ENCODE measurements around the gene TBCE. TPM values are rescaled to one million over a fixed set of nuclear protein-coding genes. Genes with fewer than 3 reads are reported as not detected.

TBCE gene
- total RNA-seq, 1 donor = 22.8 TPM

DNA sequence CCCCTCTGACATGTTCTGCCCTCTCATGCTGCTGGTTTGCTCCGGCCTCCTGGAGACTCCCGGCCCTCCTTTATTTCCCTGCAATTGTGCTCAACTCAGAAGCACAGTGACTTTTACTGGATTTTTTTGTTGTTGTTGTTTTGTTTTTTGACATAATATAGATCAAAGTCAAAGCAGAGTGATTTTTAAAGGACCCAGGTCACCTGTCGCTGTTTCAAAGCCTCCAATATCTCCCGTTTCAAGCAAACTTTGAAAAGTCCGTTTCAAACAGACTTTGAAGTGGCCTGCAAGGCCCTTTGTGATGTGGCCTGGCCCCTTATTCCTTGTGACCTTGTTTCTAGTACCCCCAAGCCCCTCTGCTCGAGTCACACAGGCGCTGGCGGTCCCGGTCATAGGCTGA is 58.1 kb downstream of the TBCE start:
- TF ChIP-seq, protein P1, sequence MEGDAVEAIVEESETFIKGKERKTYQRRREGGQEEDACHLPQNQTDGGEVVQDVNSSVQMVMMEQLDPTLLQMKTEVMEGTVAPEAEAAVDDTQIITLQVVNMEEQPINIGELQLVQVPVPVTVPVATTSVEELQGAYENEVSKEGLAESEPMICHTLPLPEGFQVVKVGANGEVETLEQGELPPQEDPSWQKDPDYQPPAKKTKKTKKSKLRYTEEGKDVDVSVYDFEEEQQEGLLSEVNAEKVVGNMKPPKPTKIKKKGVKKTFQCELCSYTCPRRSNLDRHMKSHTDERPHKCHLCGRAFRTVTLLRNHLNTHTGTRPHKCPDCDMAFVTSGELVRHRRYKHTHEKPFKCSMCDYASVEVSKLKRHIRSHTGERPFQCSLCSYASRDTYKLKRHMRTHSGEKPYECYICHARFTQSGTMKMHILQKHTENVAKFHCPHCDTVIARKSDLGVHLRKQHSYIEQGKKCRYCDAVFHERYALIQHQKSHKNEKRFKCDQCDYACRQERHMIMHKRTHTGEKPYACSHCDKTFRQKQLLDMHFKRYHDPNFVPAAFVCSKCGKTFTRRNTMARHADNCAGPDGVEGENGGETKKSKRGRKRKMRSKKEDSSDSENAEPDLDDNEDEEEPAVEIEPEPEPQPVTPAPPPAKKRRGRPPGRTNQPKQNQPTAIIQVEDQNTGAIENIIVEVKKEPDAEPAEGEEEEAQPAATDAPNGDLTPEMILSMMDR (IDR thresholded peaks at IDR 0.05; ENCODE audit: extremely low read depth, low read depth, low read length) = no peak
- Histone ChIP-seq H3K9me3 (ENCODE audit: low read depth, low read length) (no peaks in the 10 kb centered on the region), H3K36me3 (ENCODE audit: insufficient read depth, low read length) (no peaks in the 10 kb centered on the region), H3K27me3 (ENCODE audit: insufficient read depth, low read length) (no peaks in the 10 kb centered on the region), H3K27ac (ENCODE audit: low read depth, low read length) (no peak overlapping the region), H2AFZ (ENCODE audit: low read length) (no peak overlapping the region), H3K4me1 (ENCODE audit: insufficient read depth, low read length) (no peaks in the 10 kb centered on the region), H3K4me3 (ENCODE audit: insufficient read depth, low read length) (no peak overlapping the region), H4K20me1 (ENCODE audit: insufficient read depth, low read length) (peaks cover 5% of the 10 kb centered on the region), H3K4me2 (ENCODE audit: insufficient read depth, low read length) (no peak overlapping the region), H3K79me2 (ENCODE audit: insufficient read depth, low read length) (peaks cover 39% of the 10 kb centered on the region)
- DNase-seq (ENCODE audit: insufficient read length, low spot score, missing footprints) = no peak

DNA sequence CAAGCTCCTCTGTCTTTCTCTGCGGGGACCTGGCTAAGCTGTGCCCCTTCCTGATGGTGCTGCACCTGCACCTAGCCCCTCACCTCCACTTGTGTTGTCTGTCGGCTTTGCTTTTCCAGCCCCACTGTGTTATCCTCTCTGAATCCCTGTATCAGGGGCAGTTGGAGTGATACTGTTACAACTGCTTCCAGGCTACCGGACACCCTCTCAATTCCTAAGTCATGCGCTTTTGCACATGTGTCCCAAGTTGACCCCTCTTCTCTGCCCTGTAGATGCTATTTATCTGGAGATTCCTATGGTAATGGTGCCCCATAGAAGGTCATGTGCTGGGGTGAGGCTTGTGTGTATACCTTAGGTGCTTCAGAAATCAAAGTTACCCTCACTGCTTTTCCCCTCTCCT is 58.9 kb downstream of the TBCE start:
- no peaks in the 10 kb centered on the region for H3K9me3 ChIP-seq (ENCODE audit: low read depth, low read length)
- peaks cover 5% of the 10 kb centered on the region for H4K20me1 ChIP-seq (ENCODE audit: insufficient read depth, low read length)
- peaks cover 34% of the 10 kb centered on the region for H3K79me2 ChIP-seq (ENCODE audit: insufficient read depth, low read length)
- TF ChIP-seq, protein P1 (IDR thresholded peaks at IDR 0.05; ENCODE audit: extremely low read depth, low read depth, low read length) = no peak
- no peak overlapping the region for H2AFZ ChIP-seq (ENCODE audit: low read length)
- H3K36me3 ChIP-seq (ENCODE audit: insufficient read depth, low read length) = no peaks in the 10 kb centered on the region
- H3K4me1 ChIP-seq (ENCODE audit: insufficient read depth, low read length) = no peaks in the 10 kb centered on the region
- no peak for DNase-seq (ENCODE audit: insufficient read length, low spot score, missing footprints)
- no peak overlapping the region for H3K4me3 ChIP-seq (ENCODE audit: insufficient read depth, low read length)
- H3K27me3 ChIP-seq (ENCODE audit: insufficient read depth, low read length) = no peaks in the 10 kb centered on the region
- H3K4me2 ChIP-seq (ENCODE audit: insufficient read depth, low read length) = no peak overlapping the region
- no peak overlapping the region for H3K27ac ChIP-seq (ENCODE audit: low read depth, low read length)

DNA sequence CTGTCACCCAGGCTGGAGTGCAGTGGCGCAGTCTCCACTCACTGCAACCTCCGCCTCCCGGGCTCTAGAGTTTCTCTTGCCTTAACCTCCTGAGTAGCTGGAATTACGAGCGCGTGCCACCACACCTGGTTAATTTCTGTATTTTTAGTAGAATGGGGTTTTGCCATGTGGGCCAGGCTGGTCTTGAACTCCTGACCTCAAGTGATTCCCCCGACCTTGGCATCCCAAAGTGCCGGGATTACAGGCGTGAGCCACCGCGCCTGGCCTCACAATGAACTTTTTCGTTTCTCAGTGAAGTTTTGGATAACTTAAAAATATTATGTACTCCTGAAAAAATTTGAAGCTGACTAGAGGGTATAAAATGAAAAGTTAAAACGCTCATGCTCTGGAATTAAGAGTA is 59.5 kb downstream of the TBCE start:
- H4K20me1 ChIP-seq (ENCODE audit: insufficient read depth, low read length) = peaks cover 5% of the 10 kb centered on the region
- no peaks in the 10 kb centered on the region for H3K27me3 ChIP-seq (ENCODE audit: insufficient read depth, low read length)
- TF ChIP-seq, protein P1 (IDR thresholded peaks at IDR 0.05; ENCODE audit: extremely low read depth, low read depth, low read length) = no peak
- no peaks in the 10 kb centered on the region for H3K9me3 ChIP-seq (ENCODE audit: low read depth, low read length)
- H3K36me3 ChIP-seq (ENCODE audit: insufficient read depth, low read length) = no peaks in the 10 kb centered on the region
- H3K4me3 ChIP-seq (ENCODE audit: insufficient read depth, low read length) = no peak overlapping the region
- no peaks in the 10 kb centered on the region for H3K4me1 ChIP-seq (ENCODE audit: insufficient read depth, low read length)
- no peak overlapping the region for H2AFZ ChIP-seq (ENCODE audit: low read length)
- no peak for DNase-seq (ENCODE audit: insufficient read length, low spot score, missing footprints)
- H3K4me2 ChIP-seq (ENCODE audit: insufficient read depth, low read length) = no peak overlapping the region
- no peak overlapping the region for H3K27ac ChIP-seq (ENCODE audit: low read depth, low read length)
- H3K79me2 ChIP-seq (ENCODE audit: insufficient read depth, low read length) = peaks cover 33% of the 10 kb centered on the region

DNA sequence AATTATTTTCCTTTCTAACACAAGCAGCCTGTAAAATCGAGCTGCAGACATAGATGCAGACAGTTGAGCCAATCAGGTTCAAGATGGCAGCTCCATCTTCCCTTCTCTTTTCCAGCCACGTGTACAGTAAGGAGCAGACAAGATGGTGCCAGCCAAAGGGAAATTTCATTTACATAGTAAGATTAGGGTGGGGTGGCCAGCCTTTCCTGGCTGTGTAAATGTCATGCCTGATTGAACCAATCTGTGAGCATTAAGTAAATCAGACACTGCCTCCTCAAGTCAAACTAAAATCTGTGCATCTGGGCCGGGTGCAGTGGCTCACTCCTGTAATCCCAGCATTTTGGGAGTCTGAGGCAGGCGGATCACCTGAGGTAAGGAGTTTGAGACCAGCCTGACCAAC is 60.2 kb downstream of the TBCE start:
- no peaks in the 10 kb centered on the region for H3K27me3 ChIP-seq (ENCODE audit: insufficient read depth, low read length)
- no peak overlapping the region for H3K4me3 ChIP-seq (ENCODE audit: insufficient read depth, low read length)
- no peaks in the 10 kb centered on the region for H3K4me1 ChIP-seq (ENCODE audit: insufficient read depth, low read length)
- no peaks in the 10 kb centered on the region for H3K9me3 ChIP-seq (ENCODE audit: low read depth, low read length)
- TF ChIP-seq, protein P1 (IDR thresholded peaks at IDR 0.05; ENCODE audit: extremely low read depth, low read depth, low read length) = no peak
- peaks cover 5% of the 10 kb centered on the region for H4K20me1 ChIP-seq (ENCODE audit: insufficient read depth, low read length)
- H3K36me3 ChIP-seq (ENCODE audit: insufficient read depth, low read length) = no peaks in the 10 kb centered on the region
- no peak for DNase-seq (ENCODE audit: insufficient read length, low spot score, missing footprints)
- no peak overlapping the region for H2AFZ ChIP-seq (ENCODE audit: low read length)
- no peak overlapping the region for H3K4me2 ChIP-seq (ENCODE audit: insufficient read depth, low read length)
- peaks cover 29% of the 10 kb centered on the region for H3K79me2 ChIP-seq (ENCODE audit: insufficient read depth, low read length)
- H3K27ac ChIP-seq (ENCODE audit: low read depth, low read length) = no peak overlapping the region

Data from osteoblast (primary cell).